Keratinocyte (primary cell): Measurements from ENCODE around the gene MIDN. TPM values are rescaled to one million over a fixed set of nuclear protein-coding genes. Genes with fewer than 3 reads are reported as not detected.

ENCODE experiments used
- DNase-seq: peaks from one replicate; pipeline ENCODE4 v3.0.0-alpha.2; 2011; ENCODE audit warnings: low read depth, missing footprints, low spot score
- FAIRE-seq: peaks from 2 replicates; lab custom pipeline; 2011; peaks lifted over from hg19 to GRCh38; lab: Jason Lieb, UNC
- H2AFZ ChIP-seq: 2 replicates; pipeline ENCODE4 v1.6.0; 2012; ENCODE audit warnings: low read length, control low read depth, inconsistent platforms; ENCODE audit not compliant: control insufficient read depth
- H3K27ac ChIP-seq: 2 replicates; pipeline ENCODE4 v1.5.1; 2011; ENCODE audit warnings: low read length; ENCODE audit not compliant: control insufficient read depth, insufficient read depth
- H3K27me3 ChIP-seq: 3 replicates; pipeline ENCODE4 v1.6.0; 2011; ENCODE audit warnings: low read length; ENCODE audit not compliant: control insufficient read depth, insufficient read depth; ENCODE audit errors: extremely low read depth
- H3K36me3 ChIP-seq, 2 experiments: 2 replicates in 1 of 2; 3 replicates in 1 of 2; pipeline ENCODE4 v1.5.1; 2011; ENCODE audit warnings: low read length in 2 of 2, mild to moderate bottlenecking in 1 of 2; ENCODE audit not compliant: control insufficient read depth in 2 of 2, insufficient read depth in 2 of 2; ENCODE audit errors: extremely low read depth in 1 of 2
- H3K4me1 ChIP-seq: 3 replicates; pipeline ENCODE4 v1.5.1; 2011; ENCODE audit warnings: low read length; ENCODE audit not compliant: control insufficient read depth, insufficient read depth; ENCODE audit errors: extremely low read depth
- H3K4me2 ChIP-seq: 3 replicates; pipeline ENCODE4 v1.6.0; 2011; ENCODE audit warnings: low read depth, low read length; ENCODE audit not compliant: control insufficient read depth, insufficient read depth; ENCODE audit errors: extremely low read depth
- H3K4me3 ChIP-seq, 3 experiments: fragments of 200-600 bp in 1 of 3; sonication (generic) in 1 of 3; 2 replicates in 2 of 3; 3 replicates in 1 of 3; pipeline ENCODE4 v1.5.1; 2011 to 2016; ENCODE audit warnings: low read length in 3 of 3, mild to moderate bottlenecking in 3 of 3, control low read depth in 2 of 3, inconsistent platforms in 1 of 3, low read depth in 1 of 3, mixed read lengths in 1 of 3, mixed run types in 1 of 3, moderate library complexity in 1 of 3; ENCODE audit not compliant: control insufficient read depth in 2 of 3, insufficient read depth in 2 of 3; ENCODE audit errors: extremely low read depth in 1 of 3
- H3K79me2 ChIP-seq: 2 replicates; pipeline ENCODE4 v1.6.0; 2012; ENCODE audit warnings: low read length; ENCODE audit not compliant: control insufficient read depth, insufficient read depth
- H3K9ac ChIP-seq: 3 replicates; pipeline ENCODE4 v1.6.0; 2011; ENCODE audit warnings: low read length; ENCODE audit not compliant: control insufficient read depth, insufficient read depth; ENCODE audit errors: extremely low read depth
- H3K9me1 ChIP-seq: 3 replicates; pipeline ENCODE4 v1.6.0; 2011; ENCODE audit warnings: low read length; ENCODE audit not compliant: control insufficient read depth, insufficient read depth; ENCODE audit errors: extremely low read depth
- H3K9me3 ChIP-seq: 2 replicates; pipeline ENCODE4 v1.5.1; 2012; ENCODE audit warnings: low read depth, low read length; ENCODE audit not compliant: control insufficient read depth
- H4K20me1 ChIP-seq: 3 replicates; pipeline ENCODE4 v1.6.0; 2011; ENCODE audit warnings: low read length; ENCODE audit not compliant: control insufficient read depth, insufficient read depth; ENCODE audit errors: extremely low read depth
- EZH2 ChIP-seq: IDR thresholded peaks from one replicate; pipeline ENCODE4 v1.6.1; 2012; ENCODE audit warnings: inconsistent platforms, mild to moderate bottlenecking, low read length, moderate library complexity
- dilution Hi-C: fragments of 300-500 bp; cut with MboI; formaldehyde crosslinking; loops from one replicate; pipeline ENCODE4 v1.7.0; 2020; ENCODE audit warnings: low sequenced_read_pairs; ENCODE audit not compliant: extremely low pct_ligation_motif_present
- polyA plus RNA-seq, 5 experiments: library from polyadenylated mRNA; depleted of rRNA in 3 of 5; stranded (reverse) in 3 of 5; stranded (forward) in 1 of 5; unstranded in 1 of 5; fragments of >200 nt; gene quantifications; 1 replicate in 1 of 5; 2 replicates in 3 of 5; 3 replicates in 1 of 5; pipeline versions ENCODE4 v1.2.1 to v1.2.3, GENCODE V29; 2011 to 2012; ENCODE audit warnings: missing spikeins in 2 of 5, low read depth in 1 of 5, low replicate concordance in 1 of 5
- TF ChIP-seq, protein P1 (sequence below), 3 experiments: IDR thresholded peaks in 1 of 3; conservative IDR thresholded peaks in 1 of 3; optimal IDR thresholded peaks in 1 of 3; 2 replicates in 2 of 3; 3 replicates in 1 of 3; pipeline versions ENCODE3 to v1.5.1; 2011; ENCODE audit warnings: low read length in 3 of 3, mild to moderate bottlenecking in 3 of 3, moderate library complexity in 2 of 3, control low read depth in 1 of 3, inconsistent platforms in 1 of 3; ENCODE audit not compliant: insufficient read depth in 2 of 3; ENCODE audit errors: extremely low read depth in 1 of 3

Gene MIDN
- polyA plus RNA-seq, 1 donor (not counting 4 experiments of a cell fraction or from before 2014, with no cell fraction given): 4.7 TPM

- TF ChIP-seq, protein P1, sequence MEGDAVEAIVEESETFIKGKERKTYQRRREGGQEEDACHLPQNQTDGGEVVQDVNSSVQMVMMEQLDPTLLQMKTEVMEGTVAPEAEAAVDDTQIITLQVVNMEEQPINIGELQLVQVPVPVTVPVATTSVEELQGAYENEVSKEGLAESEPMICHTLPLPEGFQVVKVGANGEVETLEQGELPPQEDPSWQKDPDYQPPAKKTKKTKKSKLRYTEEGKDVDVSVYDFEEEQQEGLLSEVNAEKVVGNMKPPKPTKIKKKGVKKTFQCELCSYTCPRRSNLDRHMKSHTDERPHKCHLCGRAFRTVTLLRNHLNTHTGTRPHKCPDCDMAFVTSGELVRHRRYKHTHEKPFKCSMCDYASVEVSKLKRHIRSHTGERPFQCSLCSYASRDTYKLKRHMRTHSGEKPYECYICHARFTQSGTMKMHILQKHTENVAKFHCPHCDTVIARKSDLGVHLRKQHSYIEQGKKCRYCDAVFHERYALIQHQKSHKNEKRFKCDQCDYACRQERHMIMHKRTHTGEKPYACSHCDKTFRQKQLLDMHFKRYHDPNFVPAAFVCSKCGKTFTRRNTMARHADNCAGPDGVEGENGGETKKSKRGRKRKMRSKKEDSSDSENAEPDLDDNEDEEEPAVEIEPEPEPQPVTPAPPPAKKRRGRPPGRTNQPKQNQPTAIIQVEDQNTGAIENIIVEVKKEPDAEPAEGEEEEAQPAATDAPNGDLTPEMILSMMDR (optimal IDR thresholded peaks at IDR 0.05 in 1 of 3, IDR thresholded peaks at IDR 0.05 in 1 of 3, conservative IDR thresholded peaks at IDR 0.05 in 1 of 3; ENCODE audit: extremely low read depth in 1 of 3, insufficient read depth in 2 of 3, low read length in 3 of 3): no peak
- TF ChIP-seq EZH2: no peak
- H3K27ac ChIP-seq: peak overlapping the region; percentile 76
- H3K27me3 ChIP-seq: no peaks in the 10 kb centered on the region
- dilution Hi-C loops: no loop called here
- peak overlapping the region; percentile 69 to 87 (median 85) for H3K4me3 ChIP-seq
- DNase-seq (no peak), FAIRE-seq (no peak)
- H3K36me3 ChIP-seq: peaks cover 5 to 13% of the 10 kb centered on the region in 2 experiments
- H3K9me1 ChIP-seq: no peaks in the 10 kb centered on the region
- peaks cover 13% of the 10 kb centered on the region for H3K4me1 ChIP-seq
- H3K9ac ChIP-seq: peak overlapping the region; percentile 83
- no peaks in the 10 kb centered on the region for H4K20me1 ChIP-seq
- H3K9me3 ChIP-seq: no peaks in the 10 kb centered on the region
- no peak overlapping the region for H3K4me2 ChIP-seq
- peaks cover 31% of the 10 kb centered on the region for H3K79me2 ChIP-seq
- no peak overlapping the region for H2AFZ ChIP-seq
Observed at GRCh38 chr19:1249298-1249989, 1.1 kb downstream of the MIDN start.

DNA sequence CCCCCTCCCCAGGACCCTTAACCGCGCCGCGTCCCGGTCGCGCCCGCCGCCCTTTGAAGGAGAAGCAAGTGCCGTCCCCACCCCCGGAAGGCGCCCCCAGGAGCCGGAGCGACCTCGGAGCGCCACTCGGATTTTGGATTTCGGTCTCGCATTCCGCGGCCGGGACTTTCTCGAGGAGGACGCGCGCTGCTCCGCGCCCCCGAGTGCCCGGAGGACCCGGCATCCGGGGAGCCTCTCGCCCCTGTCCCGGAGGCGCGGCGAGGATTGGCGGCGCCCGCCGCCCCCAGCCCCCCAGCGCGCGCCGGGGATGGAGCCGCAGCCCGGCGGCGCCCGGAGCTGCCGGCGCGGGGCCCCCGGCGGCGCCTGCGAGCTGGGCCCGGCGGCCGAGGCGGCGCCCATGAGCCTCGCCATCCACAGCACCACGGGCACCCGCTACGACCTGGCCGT, 1.6 kb downstream of the MIDN start:
- no peaks in the 10 kb centered on the region for H3K27me3 ChIP-seq
- no peaks in the 10 kb centered on the region for H3K9me3 ChIP-seq
- peaks cover 7% of the 10 kb centered on the region for H3K4me1 ChIP-seq
- H3K36me3 ChIP-seq: peaks cover 11 to 18% of the 10 kb centered on the region in 2 experiments
- dilution Hi-C loops: no loop called here
- no peak overlapping the region for H2AFZ ChIP-seq
- TF ChIP-seq EZH2: no peak
- TF ChIP-seq, protein P1 (optimal IDR thresholded peaks at IDR 0.05 in 1 of 3, IDR thresholded peaks at IDR 0.05 in 1 of 3, conservative IDR thresholded peaks at IDR 0.05 in 1 of 3; ENCODE audit: extremely low read depth in 1 of 3, insufficient read depth in 2 of 3, low read length in 3 of 3): no peak
- H4K20me1 ChIP-seq: peaks cover 5% of the 10 kb centered on the region
- FAIRE-seq (no peak), DNase-seq (no peak)
- peaks cover 37% of the 10 kb centered on the region for H3K79me2 ChIP-seq
- no peak overlapping the region for H3K4me2 ChIP-seq
- peak overlapping the region; percentile 69 for H3K27ac ChIP-seq
- peak overlapping the region; percentile 69 to 87 (median 85) for H3K4me3 ChIP-seq
- peak overlapping the region; percentile 83 for H3K9ac ChIP-seq
- no peaks in the 10 kb centered on the region for H3K9me1 ChIP-seq
